ACC112 (cell line): ENCODE results near the gene SENP8.
"Not testable (repeated sequence)": the region's sequence is repeated elsewhere in the genome, so short reads cannot be mapped to it uniquely, and the experiment has no call there.

ENCODE experiments used
- H2AFZ ChIP-seq: fragments of 200-600 bp; sonication (generic); one replicate; pipeline ENCODE4 v1.6.0; 2017; ENCODE audit warnings: antibody characterized with exemption, low read length; ENCODE audit not compliant: unreplicated experiment
- H3K27ac ChIP-seq: fragments of 200-600 bp; sonication (generic); 2 replicates; pipeline ENCODE4 v1.5.1; 2014; ENCODE audit warnings: low read depth, mild to moderate bottlenecking, antibody characterized with exemption, low read length, moderate library complexity
- H3K27me3 ChIP-seq: fragments of 200-600 bp; sonication (generic); 2 replicates; pipeline ENCODE4 v1.6.1; 2014; ENCODE audit warnings: mild to moderate bottlenecking, antibody characterized with exemption, low read length, moderate library complexity, mixed read lengths; ENCODE audit not compliant: insufficient read depth
- H3K36me3 ChIP-seq: fragments of 200-600 bp; sonication (generic); 2 replicates; pipeline ENCODE4 v1.6.1; 2016; ENCODE audit warnings: mild to moderate bottlenecking, antibody characterized with exemption, low read length, moderate library complexity, mixed read lengths; ENCODE audit not compliant: insufficient read depth
- H3K4me1 ChIP-seq: fragments of 200-600 bp; sonication (generic); one replicate; pipeline ENCODE4 v1.6.1; 2016; ENCODE audit warnings: low read length, mixed read lengths; ENCODE audit not compliant: insufficient read depth, unreplicated experiment, control insufficient read depth
- H3K4me3 ChIP-seq: fragments of 200-600 bp; sonication (generic); 2 replicates; pipeline ENCODE4 v1.5.1; 2014; ENCODE audit warnings: mild to moderate bottlenecking, low read depth, low read length
- H3K79me2 ChIP-seq: fragments of 200-600 bp; sonication (generic); one replicate; pipeline ENCODE4 v1.6.0; 2016; ENCODE audit warnings: low read length; ENCODE audit not compliant: control insufficient read depth, unreplicated experiment, insufficient read depth

The SENP8 gene

DNA sequence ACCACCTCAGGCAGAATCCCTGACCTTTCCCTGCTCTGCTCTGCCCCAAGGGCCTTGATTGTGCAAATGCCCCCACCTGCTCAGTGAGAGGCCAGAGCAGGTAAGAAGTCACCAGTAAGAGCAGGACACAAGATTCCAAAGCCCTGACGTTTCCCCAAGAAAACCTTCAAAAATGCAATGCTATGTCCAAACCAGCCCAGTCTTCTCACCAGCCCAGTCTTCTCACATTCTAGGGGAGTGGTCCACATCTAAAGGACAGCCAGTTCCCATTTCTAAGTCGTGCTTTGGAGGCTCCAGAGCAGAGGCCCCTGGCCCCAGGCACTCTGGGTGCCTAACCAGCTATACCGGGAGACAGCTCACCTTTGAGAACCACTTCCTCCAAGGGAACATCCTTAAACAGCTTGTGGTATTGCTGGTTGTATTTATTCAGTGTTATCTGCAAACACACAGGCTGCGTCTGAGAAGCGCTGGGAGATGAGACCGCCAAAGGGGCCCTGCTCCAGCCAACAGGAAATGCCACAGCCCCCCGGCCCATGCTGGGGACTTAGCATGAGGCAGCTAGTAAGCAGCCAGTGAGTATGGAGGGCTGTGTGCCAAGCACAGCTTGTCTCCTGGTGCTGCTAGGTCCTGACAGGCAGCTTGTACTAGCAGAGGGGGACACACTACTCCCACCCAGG, 50.1 kb downstream of the SENP8 start:
- no peak overlapping the region for H3K4me3 ChIP-seq
- no peak overlapping the region for H3K27ac ChIP-seq
- H3K4me1 ChIP-seq, result no peaks in the 10 kb centered on the region
- no peak overlapping the region for H2AFZ ChIP-seq
- H3K27me3 ChIP-seq, result 0 out of 2 replicates have a peak, but pooled peaks cover 9% of the 10 kb centered on the region
- H3K36me3 ChIP-seq, result no peaks in the 10 kb centered on the region
- no peaks in the 10 kb centered on the region for H3K79me2 ChIP-seq

DNA sequence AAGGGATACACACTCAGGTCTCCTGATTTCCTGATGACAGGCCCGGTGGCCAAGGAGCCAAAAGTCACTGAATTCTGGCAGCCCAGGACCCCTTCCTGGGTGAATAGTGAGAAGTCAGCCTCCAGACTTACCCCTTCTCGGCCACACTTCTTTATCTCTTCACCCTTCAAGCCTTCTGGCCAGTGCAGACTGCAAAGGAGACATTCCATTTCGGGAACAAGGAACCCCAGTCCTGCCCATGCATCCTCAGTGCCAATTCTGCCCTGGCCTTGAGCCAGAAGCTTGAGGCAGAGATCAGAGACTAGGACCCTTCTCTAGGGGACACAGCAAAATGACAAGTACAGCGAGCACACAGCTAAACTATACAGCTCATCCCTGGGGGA, 50.6 kb downstream of the SENP8 start:
- Histone ChIP-seq H3K36me3 (no peaks in the 10 kb centered on the region), H2AFZ (no peak overlapping the region), H3K4me3 (no peak overlapping the region), H3K27me3 (0 out of 2 replicates have a peak, but pooled peaks cover 9% of the 10 kb centered on the region), H3K79me2 (no peaks in the 10 kb centered on the region), H3K4me1 (no peaks in the 10 kb centered on the region), H3K27ac (no peak overlapping the region)

DNA sequence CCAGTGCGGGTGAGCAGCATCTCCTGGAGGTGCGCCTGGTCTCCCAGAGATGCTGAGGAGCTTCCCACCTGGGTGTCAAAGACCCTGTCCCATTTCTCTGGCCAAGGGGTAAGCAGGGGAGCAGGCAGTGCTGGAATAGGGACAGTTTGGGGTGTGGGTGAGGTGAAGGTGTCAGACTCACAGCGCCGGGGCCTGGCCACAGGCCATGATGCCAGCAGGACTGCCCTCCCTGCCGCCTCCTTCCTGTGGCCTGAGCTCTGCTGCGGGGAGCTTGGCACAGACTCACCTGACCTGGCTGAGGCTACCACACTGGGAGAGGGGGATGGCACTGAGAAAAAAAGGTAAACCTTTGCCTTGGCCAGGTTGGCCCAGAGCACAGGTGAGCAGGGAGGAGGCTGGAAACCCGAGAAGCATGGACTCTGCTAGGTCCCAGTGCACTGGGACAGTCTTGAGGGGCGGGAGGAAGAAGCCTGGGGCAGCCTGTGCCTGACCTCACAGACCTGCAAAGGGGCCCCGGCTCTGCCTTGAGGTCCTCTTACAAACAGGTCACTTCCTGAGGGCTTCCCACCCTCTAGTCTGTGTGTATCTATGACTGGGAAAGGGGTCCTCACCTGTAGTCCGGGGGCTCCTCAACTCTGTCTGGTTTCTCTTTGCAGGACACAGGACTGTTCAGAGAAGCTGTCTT, 51.2 kb downstream of the SENP8 start:
- no peaks in the 10 kb centered on the region for H3K79me2 ChIP-seq

DNA sequence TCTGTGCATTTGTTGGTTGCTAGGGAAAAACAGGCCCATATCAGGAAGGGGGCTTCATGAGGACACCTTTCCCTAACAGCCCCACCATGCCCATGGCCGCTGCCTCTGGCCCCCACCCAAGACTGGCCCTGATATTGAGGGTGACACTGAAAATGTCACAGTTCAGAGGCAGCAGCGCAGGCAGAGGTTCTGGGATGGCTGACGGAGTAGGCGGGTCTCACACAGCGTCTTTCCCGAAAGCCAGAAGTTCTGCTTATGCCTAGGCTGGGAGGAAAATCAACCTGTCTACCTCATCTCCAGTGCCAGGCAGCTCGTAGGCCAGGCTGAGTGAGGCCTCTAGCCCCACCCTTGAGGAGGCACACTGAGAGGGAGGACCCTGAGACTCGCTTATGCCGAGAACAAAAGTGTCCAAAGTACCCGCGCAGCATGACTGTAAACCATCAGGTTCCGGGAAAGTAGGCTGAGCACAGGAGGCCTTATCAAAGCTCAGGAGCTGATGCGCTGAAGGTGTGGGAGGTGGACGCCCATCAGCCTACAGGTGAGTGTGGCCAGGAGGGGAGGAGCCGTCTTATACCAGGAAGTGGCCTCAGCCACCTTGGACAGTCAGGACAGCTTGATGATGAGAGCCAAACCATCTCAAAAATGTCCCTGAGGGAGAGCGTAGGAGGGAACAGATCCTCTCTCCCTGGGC, 51.9 kb downstream of the SENP8 start:
- Histone ChIP-seq H3K79me2 (no peaks in the 10 kb centered on the region), H2AFZ (no peak overlapping the region), H3K4me1 (no peaks in the 10 kb centered on the region), H3K27me3 (0 out of 2 replicates have a peak, but pooled peaks cover 9% of the 10 kb centered on the region), H3K36me3 (no peaks in the 10 kb centered on the region), H3K27ac (no peak overlapping the region), H3K4me3 (no peak overlapping the region)

More for the DNA sequence above, 51.2 kb downstream of the SENP8 start:
- Histone ChIP-seq H2AFZ (no peak overlapping the region), H3K4me1 (no peaks in the 10 kb centered on the region), H3K36me3 (no peaks in the 10 kb centered on the region), H3K4me3 (no peak overlapping the region), H3K27me3 (0 out of 2 replicates have a peak, but pooled peaks cover 9% of the 10 kb centered on the region), H3K27ac (no peak overlapping the region)

DNA sequence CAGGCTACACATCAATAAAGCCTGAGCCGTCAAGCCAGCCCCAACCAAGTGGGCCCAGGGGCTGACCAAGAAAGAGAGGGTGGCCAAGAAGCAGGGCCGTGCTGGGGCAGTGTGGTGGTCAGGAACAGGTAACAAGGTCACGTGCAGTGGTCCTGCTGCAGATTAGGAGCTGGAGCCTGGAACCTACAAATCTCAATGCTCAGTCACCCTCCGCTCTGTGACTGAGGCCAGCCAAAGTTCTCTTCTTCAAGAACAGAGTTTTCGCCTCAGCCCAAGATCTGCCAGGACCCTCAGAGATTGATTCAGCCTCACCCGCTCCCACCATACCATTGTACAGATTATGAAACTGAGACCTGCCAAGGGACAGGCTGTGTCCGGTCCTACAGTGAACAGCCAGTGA, 52.5 kb downstream of the SENP8 start:
- 0 out of 2 replicates have a peak, but pooled peaks cover 9% of the 10 kb centered on the region for H3K27me3 ChIP-seq
- no peak overlapping the region for H3K27ac ChIP-seq
- no peaks in the 10 kb centered on the region for H3K36me3 ChIP-seq
- H2AFZ ChIP-seq, result no peak overlapping the region
- no peaks in the 10 kb centered on the region for H3K4me1 ChIP-seq
- H3K79me2 ChIP-seq, result no peaks in the 10 kb centered on the region
- H3K4me3 ChIP-seq, result no peak overlapping the region

DNA sequence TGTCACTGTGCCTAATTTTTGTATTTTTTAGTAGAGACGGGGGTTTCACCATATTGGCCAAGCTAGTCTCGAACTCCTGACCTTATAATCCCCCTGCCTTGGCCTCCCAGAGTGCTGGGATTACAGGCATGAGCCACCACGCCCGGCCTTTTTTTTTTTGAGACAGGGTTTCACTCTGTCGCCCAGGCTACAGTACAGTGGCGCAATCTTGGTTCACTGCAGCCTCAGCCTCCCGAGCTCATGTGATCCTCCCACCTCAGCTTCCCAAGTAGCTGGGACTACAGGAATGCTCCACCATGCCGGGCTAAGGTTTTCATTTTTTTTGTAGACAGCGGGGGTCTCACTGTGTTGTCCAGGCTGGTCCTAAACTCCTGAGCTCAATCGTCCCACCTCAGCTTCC, 53.8 kb downstream of the SENP8 start:
- not testable (repeated sequence) for H3K79me2 ChIP-seq, H3K27me3 ChIP-seq, H3K4me3 ChIP-seq, H3K27ac ChIP-seq, H3K4me1 ChIP-seq, H2AFZ ChIP-seq, H3K36me3 ChIP-seq

DNA sequence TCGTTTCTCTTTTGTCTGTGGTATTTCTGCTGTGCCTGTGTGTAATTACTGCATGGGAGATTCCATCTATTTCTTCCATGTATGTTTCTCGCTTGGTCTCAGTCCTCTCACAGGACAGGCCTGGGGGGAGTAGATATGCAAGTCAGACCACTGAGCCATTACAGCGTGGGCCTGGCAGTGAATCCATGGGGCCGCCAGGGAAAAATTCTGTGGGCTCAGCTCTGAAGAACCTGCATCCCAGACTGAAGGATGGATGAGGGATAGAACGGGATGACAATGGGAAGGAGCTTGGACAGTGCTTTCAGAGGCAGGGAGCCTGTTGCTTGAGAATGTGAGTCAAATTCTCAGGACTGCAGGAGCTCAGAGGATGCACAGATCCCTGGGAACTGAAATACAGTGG, 54.6 kb downstream of the SENP8 start:
- H3K27ac ChIP-seq, result no peak overlapping the region
- no peak overlapping the region for H2AFZ ChIP-seq
- H3K4me3 ChIP-seq, result no peak overlapping the region
- H3K79me2 ChIP-seq, result no peaks in the 10 kb centered on the region
- H3K27me3 ChIP-seq, result 0 out of 2 replicates have a peak, but pooled peaks cover 9% of the 10 kb centered on the region
- no peaks in the 10 kb centered on the region for H3K4me1 ChIP-seq
- H3K36me3 ChIP-seq, result no peaks in the 10 kb centered on the region

DNA sequence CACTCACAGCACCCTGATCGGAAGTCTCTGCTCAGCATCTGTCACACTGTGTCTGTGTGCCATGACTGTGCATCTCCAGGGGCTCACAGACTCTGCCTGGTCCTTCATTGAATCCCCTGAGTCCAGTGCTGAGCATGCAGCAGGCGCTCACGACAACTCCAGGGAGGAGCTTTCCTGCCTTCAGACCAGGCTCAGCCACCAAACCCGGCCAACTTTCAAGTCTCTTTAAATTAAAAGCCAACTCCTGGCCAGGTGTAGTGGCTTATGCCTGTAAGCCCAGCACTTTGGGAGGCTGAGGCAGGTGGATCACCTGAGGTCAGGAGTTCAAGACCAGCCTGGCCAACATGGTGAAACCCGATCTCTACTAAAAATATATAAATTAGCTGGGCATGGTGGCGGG, 55.2 kb downstream of the SENP8 start:
- no peaks in the 10 kb centered on the region for H3K36me3 ChIP-seq
- H2AFZ ChIP-seq, result no peak overlapping the region
- H3K4me1 ChIP-seq, result no peaks in the 10 kb centered on the region
- 0 out of 2 replicates have a peak, but pooled peaks cover 6% of the 10 kb centered on the region for H3K27me3 ChIP-seq
- no peak overlapping the region for H3K27ac ChIP-seq
- no peaks in the 10 kb centered on the region for H3K79me2 ChIP-seq
- H3K4me3 ChIP-seq, result no peak overlapping the region

DNA sequence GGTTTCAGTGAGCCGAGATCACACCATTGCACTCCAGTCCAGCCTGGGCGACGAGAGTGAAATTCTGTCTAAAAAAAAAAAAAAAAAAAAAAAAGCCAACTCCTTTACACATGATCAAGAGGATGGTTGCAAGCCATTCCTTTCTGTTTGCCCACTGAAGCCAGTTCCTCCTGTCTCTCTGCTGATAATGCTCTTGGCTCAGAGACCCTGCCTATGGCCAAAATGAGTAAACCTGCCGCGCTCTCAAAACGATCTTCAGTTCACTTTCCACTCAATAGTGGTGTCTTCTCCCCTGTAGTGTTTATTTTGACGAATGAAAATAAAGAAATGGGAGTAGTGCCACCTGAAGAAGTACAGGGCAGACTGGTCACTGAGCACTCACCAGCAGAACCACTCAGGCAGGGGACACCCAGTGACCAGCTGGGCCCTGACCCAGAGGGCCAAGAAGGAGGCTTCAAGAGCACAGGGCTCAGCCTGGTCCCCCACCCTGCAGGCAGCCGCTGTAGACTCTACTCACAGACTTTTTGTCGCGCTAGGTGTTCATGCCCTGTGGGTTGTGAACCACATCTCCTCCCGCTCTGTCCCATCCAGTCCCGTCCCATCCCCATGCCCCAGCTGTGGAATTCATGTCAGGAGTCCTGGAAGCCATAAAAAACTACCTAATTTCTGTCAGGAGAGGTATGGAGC, 55.8 kb downstream of the SENP8 start:
- Histone ChIP-seq H3K4me1 (no peaks in the 10 kb centered on the region), H3K27ac (no peak overlapping the region), H3K79me2 (no peaks in the 10 kb centered on the region), H3K27me3 (0 out of 2 replicates have a peak, but pooled peaks cover 4% of the 10 kb centered on the region), H3K36me3 (no peaks in the 10 kb centered on the region), H2AFZ (no peak overlapping the region), H3K4me3 (no peak overlapping the region)

DNA sequence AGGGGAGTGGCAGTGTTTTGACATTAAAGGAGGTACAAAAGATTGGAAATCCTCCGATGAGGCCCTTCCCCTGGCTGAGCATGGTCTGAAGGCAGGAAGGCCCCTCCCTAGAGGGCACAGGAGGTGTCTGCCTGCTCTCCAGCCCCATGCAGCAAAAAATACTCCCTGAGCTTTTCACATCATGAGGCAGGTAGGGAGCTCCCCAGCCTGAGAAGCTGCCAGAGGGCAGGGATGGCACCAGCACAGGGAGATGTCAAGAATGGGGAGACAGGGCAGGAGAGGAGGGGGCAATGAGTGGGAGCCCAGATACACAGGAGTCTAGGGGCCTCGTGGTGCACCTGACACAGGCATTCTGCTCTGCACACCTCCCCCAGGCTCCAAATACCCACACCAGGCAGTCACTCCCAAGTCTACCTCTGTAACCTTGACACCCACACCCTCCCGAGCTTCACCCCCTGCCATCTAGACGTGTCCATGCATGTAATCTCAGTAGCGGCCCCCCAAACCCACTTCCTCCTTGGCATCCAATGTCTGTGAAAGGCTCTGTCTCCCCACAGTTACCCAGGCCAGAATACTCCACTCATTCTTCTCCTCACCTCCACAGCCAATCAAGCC, 56.5 kb downstream of the SENP8 start:
- Histone ChIP-seq H3K27me3 (0 out of 2 replicates have a peak, but pooled peaks cover 4% of the 10 kb centered on the region), H3K27ac (no peak overlapping the region), H3K79me2 (no peaks in the 10 kb centered on the region), H2AFZ (no peak overlapping the region), H3K4me3 (no peak overlapping the region), H3K36me3 (no peaks in the 10 kb centered on the region), H3K4me1 (no peaks in the 10 kb centered on the region)
